Measurements from ENCODE around the gene RPH3AL. TPM values are rescaled to one million over a fixed set of nuclear protein-coding genes. Genes with fewer than 3 reads are reported as not detected.

The RPH3AL gene
- total RNA-seq, 1 experiment from 2014 or later: 24.9 TPM

DNA sequence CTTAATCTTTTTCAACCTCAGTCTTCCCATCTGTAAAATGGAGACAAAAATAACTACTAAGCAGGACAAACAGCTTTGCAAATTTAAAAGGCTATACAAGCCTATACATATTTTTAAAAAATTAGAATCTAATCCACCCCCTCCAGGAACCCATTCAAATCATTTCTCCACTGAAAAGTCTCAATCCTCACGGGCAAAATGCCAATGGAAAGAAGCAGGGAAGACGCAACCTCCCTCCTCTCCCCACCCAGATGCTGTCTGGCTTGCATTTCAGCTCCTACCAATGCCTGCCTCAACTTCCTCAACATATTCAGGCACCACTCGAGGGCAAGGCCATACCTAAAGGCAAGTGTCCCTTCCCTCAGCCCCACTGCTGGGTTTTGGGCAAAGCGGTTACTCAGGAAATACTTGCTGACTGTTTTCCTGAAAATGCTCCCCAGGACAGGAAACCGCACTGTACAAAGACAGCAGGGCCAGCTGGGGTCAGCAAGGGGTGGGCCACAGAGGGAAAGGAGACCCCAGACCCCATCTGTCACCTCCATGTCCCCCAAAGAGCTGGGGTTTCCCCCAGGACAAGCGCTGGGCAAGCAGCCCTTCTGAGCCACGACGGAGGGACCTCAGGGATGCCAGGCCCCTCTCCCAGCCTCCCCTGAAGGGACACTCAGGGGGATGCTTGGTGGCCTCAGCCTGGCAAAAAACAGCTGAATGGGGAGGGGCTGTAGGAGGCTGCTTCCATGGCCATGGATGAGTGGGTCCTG lies 123.5 kb downstream of the RPH3AL start:
- Histone ChIP-seq H3K9me2 (replicated peaks; ENCODE audit: low read length) (no peaks in the 10 kb centered on the region), H3F3A (ENCODE audit: low read length, unreplicated experiment) (no peaks in the 10 kb centered on the region), H3K4me3 (ENCODE audit: low read length) (no peak overlapping the region), H3K9me3 (ENCODE audit: low read length) (no peaks in the 10 kb centered on the region), H2AFZ (ENCODE audit: low read length) (no peak overlapping the region), H3K4me2 (ENCODE audit: low read length) (no peak overlapping the region), H3K4me1 (ENCODE audit: insufficient read depth, low read length) (no peaks in the 10 kb centered on the region), H3K27me3 (ENCODE audit: low read length) (no peaks in the 10 kb centered on the region), H4K20me1 (ENCODE audit: low read length) (no peaks in the 10 kb centered on the region), H3K27ac (ENCODE audit: low read length) (no peak overlapping the region), H3K9ac (ENCODE audit: low read length) (no peak overlapping the region), H3K36me3 (ENCODE audit: low read depth, low read length) (no peaks in the 10 kb centered on the region), H3K79me2 (ENCODE audit: low read length) (no peaks in the 10 kb centered on the region)
- TF ChIP-seq EZH2 (IDR thresholded peaks at IDR 0.05; ENCODE audit: low read length, unreplicated experiment) (no peak), CTCF (conservative IDR thresholded peaks at IDR 0.05; ENCODE audit: low read depth, low read length) (no peak), EZH2phosphoT487 (IDR thresholded peaks at IDR 0.05; ENCODE audit: borderline replicate concordance, low read length) (no peak)
- POLR2A ChIA-PET (ENCODE audit: unreplicated experiment): no interaction called here
- BruUV-seq (replicated peaks): no TSS peak
- CTCF ChIA-PET: no interaction called here
- ATAC-seq (no peak), DNase-seq (no peak)
- intact Hi-C loops (cut with micrococcal nuclease): no loop called here

- H2AFZ ChIP-seq (ENCODE audit: low read length): no peak overlapping the region
- POLR2A ChIA-PET (ENCODE audit: unreplicated experiment): no interaction called here
- no peak overlapping the region for H3K9ac ChIP-seq (ENCODE audit: low read length)
- H3F3A ChIP-seq (ENCODE audit: low read length, unreplicated experiment): no peaks in the 10 kb centered on the region
- no peaks in the 10 kb centered on the region for H3K9me3 ChIP-seq (ENCODE audit: low read length)
- no peaks in the 10 kb centered on the region for H3K27me3 ChIP-seq (ENCODE audit: low read length)
- H3K27ac ChIP-seq (ENCODE audit: low read length): no peak overlapping the region
- DNase-seq (no peak), ATAC-seq (no peak)
- H4K20me1 ChIP-seq (ENCODE audit: low read length): no peaks in the 10 kb centered on the region
- H3K79me2 ChIP-seq (ENCODE audit: low read length): no peaks in the 10 kb centered on the region
- CTCF ChIA-PET: no interaction called here
- no peaks in the 10 kb centered on the region for H3K9me2 ChIP-seq (replicated peaks; ENCODE audit: low read length)
- H3K4me1 ChIP-seq (ENCODE audit: insufficient read depth, low read length): no peaks in the 10 kb centered on the region
- no peak overlapping the region for H3K4me2 ChIP-seq (ENCODE audit: low read length)
- H3K36me3 ChIP-seq (ENCODE audit: low read depth, low read length): no peaks in the 10 kb centered on the region
- BruUV-seq (replicated peaks): no TSS peak
- H3K4me3 ChIP-seq (ENCODE audit: low read length): no peak overlapping the region
- TF ChIP-seq CTCF (conservative IDR thresholded peaks at IDR 0.05; ENCODE audit: low read depth, low read length) (no peak), EZH2phosphoT487 (IDR thresholded peaks at IDR 0.05; ENCODE audit: borderline replicate concordance, low read length) (no peak), EZH2 (IDR thresholded peaks at IDR 0.05; ENCODE audit: low read length, unreplicated experiment) (no peak)
- intact Hi-C loops (cut with micrococcal nuclease): no loop called here
Measured at GRCh38 chr17:227946-228615, 124.5 kb downstream of the RPH3AL start.

Measured in PC-3 (cell line).